ENCODE measurements around the gene FOXL3. TPM values are rescaled to one million over a fixed set of nuclear protein-coding genes. Genes with fewer than 3 reads are reported as not detected.
"Not testable (repeated sequence)": the region's sequence is repeated elsewhere in the genome, so short reads cannot be mapped to it uniquely, and the experiment has no call there.

Gene FOXL3
- total RNA-seq, 1 donor from 2014 or later = not detected

- Mint-ChIP-seq H3K27ac (ENCODE audit: unreplicated experiment) (no peak overlapping the region), H3K27me3 (ENCODE audit: low read depth) (peaks cover 16% of the 10 kb centered on the region), H3K4me1 (ENCODE audit: low read depth) (peaks cover 8% of the 10 kb centered on the region), H3K4me3 (ENCODE audit: unreplicated experiment) (no peak overlapping the region), H3K9me3 (ENCODE audit: low read depth) (no peaks in the 10 kb centered on the region), H3K36me3 (ENCODE audit: low read depth) (no peaks in the 10 kb centered on the region)
- peak; percentile 70 for DNase-seq (ENCODE audit: low spot score)
- TF ChIP-seq CTCF (IDR thresholded peaks at IDR 0.05) = no peak
These were observed 45.6 kb downstream of the FOXL3 start for GRCh38 chr7:335358-336148.

DNA sequence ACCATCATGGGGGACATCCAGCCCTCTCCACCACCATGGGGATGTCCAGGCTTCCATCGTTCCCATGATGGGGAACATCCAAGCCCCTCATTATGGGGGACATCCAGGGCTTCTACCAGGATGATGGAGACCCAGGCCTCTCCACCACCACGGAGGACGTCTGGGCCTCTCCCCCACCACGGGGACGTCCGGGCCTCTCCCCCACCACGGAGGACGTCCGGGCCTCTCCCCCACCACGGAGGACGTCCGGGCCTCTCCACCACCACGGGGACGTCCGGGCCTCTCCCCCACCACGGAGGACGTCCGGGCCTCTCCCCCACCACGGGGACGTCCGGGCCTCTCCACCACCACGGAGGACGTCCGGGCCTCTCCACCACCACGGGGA, 46.2 kb downstream of the FOXL3 start:
- H3K27ac Mint-ChIP-seq (ENCODE audit: unreplicated experiment); DNase-seq (ENCODE audit: low spot score); H3K4me1 Mint-ChIP-seq (ENCODE audit: low read depth); H3K9me3 Mint-ChIP-seq (ENCODE audit: low read depth); H3K4me3 Mint-ChIP-seq (ENCODE audit: unreplicated experiment); H3K36me3 Mint-ChIP-seq (ENCODE audit: low read depth): not testable (repeated sequence)
- H3K27me3 Mint-ChIP-seq (ENCODE audit: low read depth) = peaks cover 15% of the 10 kb centered on the region

GRCh38 chr7:336810-337566, 47.0 kb downstream of the FOXL3 start:
- TF ChIP-seq CTCF (IDR thresholded peaks at IDR 0.05) = no peak
- DNase-seq (ENCODE audit: low spot score) = peak; percentile 53
- H3K36me3 Mint-ChIP-seq (ENCODE audit: low read depth) = no peaks in the 10 kb centered on the region
- H3K4me3 Mint-ChIP-seq (ENCODE audit: unreplicated experiment) = no peak overlapping the region
- no peak overlapping the region for H3K27ac Mint-ChIP-seq (ENCODE audit: unreplicated experiment)
- H3K4me1 Mint-ChIP-seq (ENCODE audit: low read depth) = peaks cover 8% of the 10 kb centered on the region
- peaks cover 14% of the 10 kb centered on the region for H3K27me3 Mint-ChIP-seq (ENCODE audit: low read depth)
- no peaks in the 10 kb centered on the region for H3K9me3 Mint-ChIP-seq (ENCODE audit: low read depth)

DNA sequence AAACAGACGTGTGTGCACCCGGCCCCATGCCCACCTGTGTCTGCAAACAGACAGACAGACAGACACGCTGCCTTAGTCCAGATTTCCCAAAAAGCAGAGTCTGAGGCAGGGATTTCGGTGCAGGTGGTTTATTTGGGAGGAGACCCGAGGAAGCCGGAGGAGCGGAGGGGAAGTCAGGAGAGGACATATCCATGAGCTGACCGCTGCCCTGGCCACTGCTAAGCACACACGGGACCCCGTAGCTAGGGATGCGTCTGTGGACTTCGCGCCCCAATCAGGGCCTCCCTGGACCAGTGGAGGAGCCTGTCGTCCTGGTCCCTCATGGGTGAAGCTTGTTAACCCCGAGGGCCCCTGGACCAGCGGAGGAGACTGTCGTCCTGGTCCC, 47.6 kb downstream of the FOXL3 start:
- Mint-ChIP-seq H3K9me3 (ENCODE audit: low read depth) (no peaks in the 10 kb centered on the region), H3K27me3 (ENCODE audit: low read depth) (peaks cover 14% of the 10 kb centered on the region), H3K4me3 (ENCODE audit: unreplicated experiment) (no peak overlapping the region), H3K27ac (ENCODE audit: unreplicated experiment) (no peak overlapping the region), H3K4me1 (ENCODE audit: low read depth) (peaks cover 8% of the 10 kb centered on the region), H3K36me3 (ENCODE audit: low read depth) (no peaks in the 10 kb centered on the region)
- DNase-seq (ENCODE audit: low spot score) = peak; percentile 86
- TF ChIP-seq CTCF (IDR thresholded peaks at IDR 0.05) = no peak

- Mint-ChIP-seq H3K36me3 (ENCODE audit: low read depth) (no peaks in the 10 kb centered on the region), H3K27me3 (ENCODE audit: low read depth) (peaks cover 14% of the 10 kb centered on the region), H3K27ac (ENCODE audit: unreplicated experiment) (no peak overlapping the region), H3K4me1 (ENCODE audit: low read depth) (peaks cover 3% of the 10 kb centered on the region), H3K9me3 (ENCODE audit: low read depth) (no peaks in the 10 kb centered on the region), H3K4me3 (ENCODE audit: unreplicated experiment) (no peak overlapping the region)
- peak; percentile 65 for DNase-seq (ENCODE audit: low spot score)
- no peak for TF ChIP-seq CTCF (IDR thresholded peaks at IDR 0.05)
These were observed 48.5 kb downstream of the FOXL3 start for GRCh38 chr7:338295-339061.

Data from chondrocyte (in vitro differentiated cells).